NK-92 treated with Interleukin-12 subunit alpha and Interleukin-12 subunit beta, amount 100 ng/mL, for 24 hours (cell line): Measurements from ENCODE around the gene FATE1.

Experiments used
- DNase-seq: peaks from one replicate; lab custom pipeline; 2025; lab: John Stamatoyannopoulos, UW

The FATE1 gene

DNA sequence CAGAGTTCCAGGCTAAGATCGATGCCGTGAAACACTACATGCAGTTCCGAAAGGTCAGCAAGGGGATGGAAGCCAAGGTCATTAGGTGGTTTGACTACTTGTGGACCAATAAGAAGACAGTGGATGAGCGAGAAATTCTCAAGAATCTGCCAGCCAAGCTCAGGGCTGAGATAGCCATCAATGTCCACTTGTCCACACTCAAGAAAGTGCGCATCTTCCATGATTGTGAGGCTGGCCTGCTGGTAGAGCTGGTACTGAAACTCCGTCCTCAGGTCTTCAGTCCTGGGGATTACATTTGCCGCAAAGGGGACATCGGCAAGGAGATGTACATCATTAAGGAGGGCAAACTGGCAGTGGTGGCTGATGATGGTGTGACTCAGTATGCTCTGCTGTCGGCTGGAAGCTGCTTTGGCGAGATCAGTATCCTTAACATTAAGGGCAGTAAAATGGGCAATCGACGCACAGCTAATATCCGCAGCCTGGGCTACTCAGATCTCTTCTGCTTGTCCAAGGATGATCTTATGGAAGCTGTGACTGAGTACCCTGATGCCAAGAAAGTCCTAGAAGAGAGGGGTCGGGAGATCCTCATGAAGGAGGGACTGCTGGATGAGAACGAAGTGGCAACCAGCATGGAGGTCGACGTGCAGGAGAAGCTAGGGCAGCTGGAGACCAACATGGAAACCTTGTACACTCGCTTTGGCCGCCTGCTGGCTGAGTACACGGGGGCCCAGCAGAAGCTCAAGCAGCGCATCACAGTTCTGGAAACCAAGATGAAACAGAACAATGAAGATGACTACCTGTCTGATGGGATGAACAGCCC is 28.0 kb downstream of the FATE1 start:
- no peak for DNase-seq

DNA sequence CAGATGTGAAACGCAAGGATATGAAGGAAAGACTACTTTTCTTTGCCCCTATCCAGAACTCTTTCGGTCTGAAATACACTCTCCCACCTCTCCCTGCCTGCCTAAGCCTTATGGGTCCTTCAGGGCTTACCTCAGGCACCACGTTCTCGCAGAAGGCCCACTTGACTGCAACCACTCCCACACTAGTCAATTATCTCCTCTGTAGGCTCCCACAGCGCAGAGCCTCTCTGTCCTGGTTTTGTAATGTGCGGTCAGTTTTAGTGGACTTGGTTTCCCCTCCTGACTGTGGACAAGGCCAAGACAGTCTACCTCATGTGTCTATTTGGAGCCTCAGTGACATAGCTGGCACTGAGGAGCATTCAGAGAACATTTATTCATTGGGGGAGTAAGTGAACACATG is 29.8 kb downstream of the FATE1 start:
- DNase-seq = no peak

DNA sequence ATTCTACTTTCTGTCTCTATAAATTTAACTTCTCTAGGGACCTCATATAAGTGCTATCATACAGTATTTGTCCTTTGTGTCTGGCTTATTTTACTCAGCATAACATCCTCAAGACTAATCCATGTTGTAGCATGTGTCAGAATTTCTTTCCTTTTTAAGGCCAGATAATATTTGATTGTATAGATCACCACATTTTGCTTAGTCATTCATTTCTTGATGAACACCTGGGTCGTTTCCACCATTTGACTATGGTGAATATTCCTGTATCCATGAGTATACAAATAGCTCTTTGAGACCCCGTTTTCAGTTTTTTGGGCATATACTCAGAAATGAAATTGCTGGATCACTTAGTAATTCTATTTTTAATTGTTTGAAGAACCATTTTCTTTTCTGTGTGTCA is 30.7 kb downstream of the FATE1 start:
- no peak for DNase-seq

DNA sequence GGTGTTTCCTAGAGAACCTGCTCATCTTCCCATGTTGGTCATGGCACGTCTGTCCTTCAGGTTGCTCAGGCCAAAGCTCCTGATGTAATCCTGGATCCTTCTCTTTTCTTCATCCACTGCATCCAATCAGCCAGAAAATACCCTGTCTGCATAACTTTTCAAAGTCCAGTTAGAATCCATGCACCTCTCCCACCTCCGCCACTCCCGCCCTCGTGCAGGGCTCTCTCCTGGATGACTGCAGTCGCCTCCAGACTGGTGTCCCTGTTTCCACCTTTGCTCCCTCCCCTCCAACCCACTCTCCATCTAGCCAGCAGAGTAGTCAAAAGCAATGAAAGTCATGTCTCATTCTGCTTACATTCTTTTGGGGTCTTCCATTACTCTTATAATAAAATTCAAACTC is 34.7 kb downstream of the FATE1 start:
- no peak for DNase-seq

DNA sequence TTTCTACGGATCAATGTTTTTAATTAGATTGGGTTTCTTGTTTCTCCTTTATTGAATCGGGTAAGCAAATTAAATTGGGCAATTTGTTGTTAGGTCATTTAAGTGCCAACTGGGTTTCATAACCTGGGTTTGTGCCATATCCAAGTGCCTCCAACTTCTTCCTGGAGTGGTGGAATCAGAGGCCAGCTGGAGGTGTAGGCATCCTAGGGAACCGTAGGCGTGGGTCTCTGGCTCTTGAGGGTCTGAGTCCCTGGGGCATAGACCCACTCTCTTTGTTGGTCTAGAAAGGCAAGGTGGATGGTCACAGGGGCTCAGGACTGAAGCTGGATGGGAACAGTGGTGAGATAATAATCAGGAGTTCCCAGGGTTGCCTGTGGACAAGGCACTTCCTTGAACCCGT is 37.0 kb downstream of the FATE1 start:
- DNase-seq = no peak

DNA sequence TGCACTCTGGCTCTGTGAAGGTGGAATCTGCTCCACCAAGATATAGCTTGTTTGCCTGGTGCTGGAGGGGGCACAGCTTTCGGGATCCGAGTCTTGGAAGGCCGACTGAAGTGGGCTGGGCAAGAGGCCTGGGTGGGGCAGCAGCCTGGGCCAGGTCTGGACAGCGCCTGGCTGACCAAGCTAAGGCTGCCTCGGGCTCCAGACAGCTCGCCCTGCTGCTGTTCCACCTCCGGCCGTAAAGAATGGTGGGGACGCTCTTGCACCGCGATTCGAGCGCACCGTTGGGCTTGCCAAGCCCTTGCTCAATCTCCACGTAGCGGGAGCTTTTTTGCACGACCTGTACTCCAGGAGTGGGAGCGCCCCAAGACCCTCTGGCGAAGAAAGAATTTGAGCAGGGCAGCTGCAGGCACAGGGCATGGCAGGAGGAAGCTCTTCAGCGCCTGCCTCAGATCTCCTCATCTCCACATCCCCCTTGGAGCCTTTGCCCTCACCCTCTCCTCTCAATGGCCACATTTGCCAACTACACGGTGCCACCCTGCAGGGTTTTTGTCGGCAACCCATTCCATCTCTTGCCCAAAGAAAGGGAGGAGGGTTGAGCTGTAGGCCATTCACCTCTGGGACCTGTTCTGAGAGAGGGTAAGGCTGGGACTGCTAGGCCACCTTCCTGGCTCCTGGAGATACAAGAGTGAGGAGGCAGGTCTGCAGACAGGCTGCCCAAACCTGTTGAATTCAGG is 37.6 kb downstream of the FATE1 start:
- no peak for DNase-seq

DNA sequence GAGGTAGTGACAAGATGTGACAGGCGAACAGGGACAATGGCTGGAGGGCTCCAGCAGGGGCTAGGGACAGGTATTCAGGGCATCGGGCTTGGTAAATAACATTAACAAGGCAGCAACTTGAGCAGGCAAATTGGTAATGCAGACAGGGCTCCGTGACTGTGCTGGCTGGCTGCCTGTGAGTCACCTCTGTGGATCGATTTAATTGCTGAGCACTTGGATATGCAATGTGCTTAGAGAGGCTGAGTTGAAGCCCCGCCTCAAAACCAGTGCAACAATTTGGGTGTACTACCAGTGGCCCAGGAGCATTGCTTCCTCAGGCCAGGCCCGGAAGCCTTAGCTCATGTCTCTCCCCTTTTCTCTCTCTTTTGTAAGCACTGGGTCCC is 38.2 kb downstream of the FATE1 start:
- DNase-seq = no peak

DNA sequence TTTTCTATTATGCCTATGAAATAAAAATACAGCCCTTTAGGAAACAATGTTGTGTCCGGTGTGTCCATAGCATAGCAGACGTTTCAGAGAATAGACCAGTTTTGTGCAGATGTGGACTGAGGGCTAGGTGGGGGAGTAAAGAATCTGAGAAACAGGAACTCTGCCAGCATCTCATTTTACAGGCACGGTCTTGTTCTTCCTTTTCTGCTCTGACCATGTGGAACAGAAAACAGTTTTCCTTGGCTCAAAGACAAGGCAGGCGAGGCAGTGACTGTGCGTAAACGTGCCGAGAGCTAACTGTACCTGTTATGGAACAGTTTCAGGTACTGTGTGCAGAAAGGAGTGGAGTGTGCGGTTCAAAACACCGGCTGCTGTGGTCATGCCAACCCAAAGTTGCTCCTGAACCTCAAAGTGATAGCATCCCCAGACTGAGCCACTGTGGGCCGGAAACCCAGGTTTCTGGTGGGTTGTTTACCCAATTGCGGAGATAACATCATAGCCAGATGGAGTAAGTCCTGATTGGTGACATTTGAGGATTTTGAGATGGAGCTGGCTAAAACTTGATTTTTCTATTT is 38.9 kb downstream of the FATE1 start:
- no peak for DNase-seq

DNA sequence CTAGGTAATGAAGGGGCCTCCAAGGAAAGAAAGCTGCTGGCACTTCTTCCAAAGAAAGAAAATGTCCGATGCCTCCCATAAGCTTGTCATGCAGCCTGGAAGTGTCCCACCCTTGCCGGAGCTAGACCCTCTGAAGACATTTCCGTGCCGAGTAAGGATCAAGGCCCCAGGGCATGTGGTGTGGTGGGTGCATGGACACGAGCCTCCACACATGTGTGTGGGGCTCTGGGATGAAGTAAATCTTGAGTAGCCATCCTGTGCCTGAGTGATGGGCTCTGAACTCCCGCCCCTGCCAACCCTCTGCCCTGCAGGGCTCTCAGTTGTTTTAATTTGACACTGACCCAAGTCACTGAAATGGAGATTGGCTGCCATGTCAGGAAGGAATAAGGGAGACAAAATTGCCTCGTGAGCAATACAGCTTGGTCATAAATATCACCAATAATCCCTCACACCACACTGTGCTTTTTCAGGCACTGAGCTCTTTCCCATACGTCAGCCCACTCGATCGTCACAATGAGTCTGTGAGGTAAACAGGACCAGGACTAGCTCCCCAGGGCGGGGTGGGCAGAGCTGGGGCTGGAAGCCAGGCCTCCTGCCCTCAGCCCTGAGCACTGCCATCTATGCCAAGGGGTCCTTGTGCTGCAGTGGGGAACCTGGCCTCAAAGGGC is 43.3 kb downstream of the FATE1 start:
- no peak for DNase-seq

DNA sequence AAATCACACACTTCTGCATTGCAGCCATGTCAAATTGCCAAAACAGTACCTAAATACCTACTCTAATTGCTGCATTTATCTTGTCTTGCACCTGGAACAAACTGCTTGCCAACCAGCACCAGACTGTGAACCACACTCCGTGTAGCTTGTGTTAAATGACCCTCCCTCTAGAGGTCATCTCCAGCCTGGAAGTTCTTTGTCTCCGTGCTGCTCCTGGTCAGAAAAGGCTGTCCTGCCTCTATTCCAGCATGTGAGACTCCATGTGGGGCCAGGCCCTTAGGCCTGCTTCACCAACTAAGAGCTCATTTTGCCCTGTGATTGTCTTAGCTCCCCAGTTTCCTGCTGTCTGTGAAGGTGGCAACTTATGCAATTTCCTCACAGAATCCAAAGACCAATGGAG is 47.0 kb downstream of the FATE1 start:
- no peak for DNase-seq

DNA sequence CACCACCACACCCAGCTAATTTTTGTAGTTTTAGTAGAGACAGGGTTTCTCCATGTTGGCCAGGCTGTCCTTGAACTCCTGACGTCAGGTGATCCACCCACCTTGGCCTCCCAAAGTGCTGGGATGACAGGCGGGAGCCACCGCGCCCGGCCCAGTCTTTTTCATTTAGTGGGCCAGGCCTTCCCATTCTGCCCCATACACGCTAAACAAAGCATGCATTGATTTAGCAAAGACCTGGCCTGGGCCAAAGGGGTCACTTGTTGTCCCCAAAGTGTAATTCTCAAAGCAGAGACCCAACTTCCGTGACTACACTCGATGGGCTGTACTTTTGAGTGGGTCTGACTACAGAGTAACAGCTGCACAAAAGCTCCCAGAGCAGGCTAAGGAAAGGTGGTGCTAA is 47.9 kb downstream of the FATE1 start:
- DNase-seq = no peak

DNA sequence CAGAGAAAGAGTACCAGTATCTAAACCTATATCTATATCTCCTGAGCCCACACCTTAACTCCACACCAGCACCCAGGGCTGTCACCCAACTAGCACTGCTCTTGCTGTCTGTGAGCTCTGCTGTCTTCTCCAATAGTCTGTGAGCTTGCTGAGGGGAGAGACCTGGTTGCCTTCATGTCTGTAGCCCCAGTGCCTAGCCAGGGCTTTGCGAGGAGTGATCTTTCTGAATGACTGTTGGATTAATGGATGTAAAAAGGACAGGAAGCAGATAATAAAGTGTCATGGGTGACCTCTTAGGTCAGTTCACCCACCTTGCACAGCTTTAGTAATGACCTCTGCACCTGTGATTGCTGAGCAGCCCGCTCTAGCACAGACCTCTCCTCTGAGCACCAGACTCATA is 49.2 kb downstream of the FATE1 start:
- DNase-seq = no peak

DNA sequence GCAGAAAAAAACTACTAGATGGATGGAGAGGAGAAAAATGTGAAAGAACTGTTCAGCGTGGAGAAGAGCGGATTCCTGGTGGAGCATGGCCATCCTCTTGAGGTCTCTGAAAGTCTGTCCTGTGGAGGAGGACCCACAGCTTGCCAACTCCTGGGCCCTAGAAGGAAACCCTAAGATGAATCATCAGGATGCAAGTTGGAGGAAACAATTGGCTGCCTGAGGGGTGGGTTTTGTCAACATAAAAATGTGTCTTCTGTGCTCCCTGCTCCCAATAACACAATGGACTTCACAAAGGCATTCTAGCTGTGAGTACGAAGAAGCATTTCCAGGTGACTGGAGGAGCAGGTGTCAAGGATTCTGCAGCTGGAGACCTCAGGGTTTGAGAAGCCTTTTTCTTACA is 55.9 kb downstream of the FATE1 start:
- DNase-seq = no peak
